HepG2 (cell line): Measurements from ENCODE around the gene CNNM2. TPM values are rescaled to one million over a fixed set of nuclear protein-coding genes. Genes with fewer than 3 reads are reported as not detected.

Experiments used
- FOXA3 ChIP-seq: IDR thresholded peaks from 2 replicates; pipeline ENCODE4 v1.6.1; 2016; ENCODE audit warnings: missing genetic modification reagents, missing compliant biosample characterization
- FOXK1 ChIP-seq: sonication (generic); formaldehyde crosslinking; IDR thresholded peaks from 2 replicates; pipeline ENCODE4 v1.4.0; 2020; ENCODE audit warnings: low read depth, missing genetic modification reagents, borderline replicate concordance
- HES4 ChIP-seq: sonication (generic); formaldehyde crosslinking; IDR thresholded peaks from 2 replicates; pipeline ENCODE4 v1.9.0; 2021; ENCODE audit warnings: mild to moderate bottlenecking, missing genetic modification reagents, borderline replicate concordance
- HHEX ChIP-seq: IDR thresholded peaks from 2 replicates; pipeline ENCODE4 v1.6.1; 2016; ENCODE audit warnings: control low read depth
- KDM6A ChIP-seq: IDR thresholded peaks from 2 replicates; pipeline ENCODE4 v1.6.1; 2016; ENCODE audit warnings: low read depth
- KLF16 ChIP-seq, 2 experiments: sonication (generic) in 1 of 2; formaldehyde crosslinking in 1 of 2; IDR thresholded peaks; 2 replicates each; pipeline versions ENCODE4 v1.6.1 to v1.8.0; 2016 to 2023; ENCODE audit warnings: missing genetic modification reagents in 2 of 2, missing compliant biosample characterization in 1 of 2
- KMT2B ChIP-seq: IDR thresholded peaks from 2 replicates; pipeline ENCODE4 v1.6.1; 2016; ENCODE audit warnings: missing genetic modification reagents, missing compliant biosample characterization
- MED1 ChIP-seq: sonication (generic); formaldehyde crosslinking; IDR thresholded peaks from 2 replicates; pipeline ENCODE4 v1.4.0; 2020; ENCODE audit warnings: missing genetic modification reagents
- NCOR1 ChIP-seq: fragments of 200-600 bp; sonication (generic); IDR thresholded peaks from 2 replicates; pipeline ENCODE4 v1.7.0; 2017; ENCODE audit warnings: antibody characterized with exemption, low read length, borderline replicate concordance
- NFIC ChIP-seq: IDR thresholded peaks from 2 replicates; pipeline ENCODE4 v1.6.1; 2012; ENCODE audit warnings: mild to moderate bottlenecking, low read length, inconsistent platforms
- PAXIP1 ChIP-seq: sonication (generic); formaldehyde crosslinking; conservative IDR thresholded peaks from 2 replicates; pipeline ENCODE4 v1.4.0; 2020; ENCODE audit warnings: mild to moderate bottlenecking, missing genetic modification reagents, moderate library complexity
- PHF20 ChIP-seq: sonication (generic); formaldehyde crosslinking; IDR thresholded peaks from 2 replicates; pipeline ENCODE4 v1.5.0; 2020; ENCODE audit warnings: mild to moderate bottlenecking, missing genetic modification reagents
- PLSCR1 ChIP-seq: sonication (generic); formaldehyde crosslinking; IDR thresholded peaks from 2 replicates; pipeline ENCODE4 v1.5.0; 2020; ENCODE audit warnings: missing genetic modification reagents, mild to moderate bottlenecking, borderline replicate concordance
- POGZ ChIP-seq: sonication (generic); formaldehyde crosslinking; IDR thresholded peaks from 2 replicates; pipeline ENCODE4 v1.4.0; 2020; ENCODE audit warnings: mild to moderate bottlenecking, missing genetic modification reagents
- SALL2 ChIP-seq: sonication (generic); formaldehyde crosslinking; IDR thresholded peaks from 2 replicates; pipeline ENCODE4 v1.8.1; 2023; ENCODE audit warnings: mild to moderate bottlenecking, missing genetic modification reagents, inconsistent platforms
- SETDB1 ChIP-seq: sonication (generic); formaldehyde crosslinking; IDR thresholded peaks from 2 replicates; pipeline ENCODE4 v1.5.1; 2020; ENCODE audit warnings: missing genetic modification reagents, mild to moderate bottlenecking, borderline replicate concordance
- SOX6 ChIP-seq, 2 experiments: fragments of 450-650 bp in 1 of 2; sonication (generic) in 1 of 2; formaldehyde crosslinking in 1 of 2; IDR thresholded peaks; 2 replicates each; pipeline versions ENCODE4 v1.4.0 to v1.6.1; 2017 to 2020; ENCODE audit warnings: antibody characterized with exemption in 1 of 2, mild to moderate bottlenecking in 1 of 2, missing genetic modification reagents in 1 of 2
- TGIF2 ChIP-seq: IDR thresholded peaks from 2 replicates; pipeline ENCODE4 v1.6.1; 2016; ENCODE audit warnings: control low read depth, missing compliant biosample characterization
- THYN1 ChIP-seq: sonication (generic); formaldehyde crosslinking; IDR thresholded peaks from 2 replicates; pipeline ENCODE4 v1.8.1; 2023; ENCODE audit warnings: low read depth, mild to moderate bottlenecking, moderate library complexity, missing genetic modification reagents, borderline replicate concordance
- ZBTB46 ChIP-seq: sonication (generic); formaldehyde crosslinking; IDR thresholded peaks from 2 replicates; pipeline ENCODE4 v1.4.0; 2020; ENCODE audit warnings: mild to moderate bottlenecking, missing genetic modification reagents, borderline replicate concordance
- ZMYM4 ChIP-seq: sonication (generic); formaldehyde crosslinking; IDR thresholded peaks from 2 replicates; pipeline ENCODE4 v1.8.1; 2023; ENCODE audit warnings: mild to moderate bottlenecking, missing genetic modification reagents
- ZNF3 ChIP-seq: IDR thresholded peaks from 2 replicates; pipeline ENCODE4 v1.7.0; 2017; ENCODE audit warnings: inconsistent platforms
- ZNF792 ChIP-seq: IDR thresholded peaks from 2 replicates; pipeline ENCODE4 v1.6.1; 2016
- polyA plus RNA-seq, 8 experiments: library from polyadenylated mRNA; depleted of rRNA in 3 of 8; stranded (reverse) in 7 of 8; unstranded in 1 of 8; fragments of >200 nt; fragmentation: Illumina TruSeq in 4 of 8; extraction: Trizol in 4 of 8; gene quantifications; 2 replicates each; pipeline versions ENCODE4 v1.2.1 to v1.2.3, GENCODE V29; 2011 to 2016; ENCODE audit warnings: low read depth in 4 of 8, missing spikeins in 1 of 8, mixed read lengths in 1 of 8; ENCODE audit not compliant: insufficient read depth in 1 of 8
- total RNA-seq, 5 experiments: library from RNA; depleted of rRNA; stranded (reverse); fragments of >200 nt; fragmentation: Illumina TruSeq; extraction: Trizol; gene quantifications; 2 replicates each; pipeline ENCODE4 v1.2.3, GENCODE V29; 2016; ENCODE audit warnings: low read depth in 1 of 5

CNNM2 gene
- total and polyA plus RNA-seq, 2 of the 13 experiments (the other 11 are each of a cell fraction or from before 2014, with no cell fraction given): 7.1 to 9.0 TPM

GRCh38 chr10:102988404-102989314 lies 70.6 kb downstream of the CNNM2 start (continued):
- TF ChIP-seq ZNF3 (CRISPR knock-in tag): 0 out of 2 replicates have a peak, but pooled peaks have one; percentile 37
- peak; percentile 45; the same call in 1 of the 2 replicates for TF ChIP-seq KMT2B (CRISPR knock-in tag)
- TF ChIP-seq FOXA3 (CRISPR knock-in tag): peak; percentile 91
- TF ChIP-seq KDM6A (CRISPR knock-in tag): peak; percentile 71; the same call in 1 of the 2 replicates
- TF ChIP-seq PHF20: no peak
- peak; percentile 78; the same call in 1 of the 2 replicates for TF ChIP-seq NCOR1
- TF ChIP-seq MED1: peak; percentile 73
- TF ChIP-seq POGZ (CRISPR knock-in tag): peak; percentile 43; the same call in 1 of the 2 replicates
- 0 out of 2 replicates have a peak, but pooled peaks have one; percentile 31 for TF ChIP-seq ZNF792 (CRISPR knock-in tag)
- no peak for TF ChIP-seq ZBTB46 (CRISPR knock-in tag)
- no peak for TF ChIP-seq PLSCR1 (CRISPR knock-in tag)
- peak in 1 of 2 experiments; percentile 21; a peak in 1 of 4 replicates for TF ChIP-seq KLF16 (CRISPR knock-in tag; IDR thresholded peaks at IDR 0.05)
- TF ChIP-seq FOXK1 (CRISPR knock-in tag): peak; percentile 77; the same call in 1 of the 2 replicates
- no peak for TF ChIP-seq SOX6 (IDR thresholded peaks at IDR 0.05)
- TF ChIP-seq SOX6 (CRISPR knock-in tag; IDR thresholded peaks at IDR 0.05): peak; percentile 86
- TF ChIP-seq SALL2: no peak
- no peak for TF ChIP-seq TGIF2
- TF ChIP-seq HHEX (CRISPR knock-in tag): no peak
- TF ChIP-seq PAXIP1 (CRISPR knock-in tag): peak; percentile 94
- TF ChIP-seq HES4 (CRISPR knock-in tag): no peak
- peak; percentile 29; the same call in 1 of the 2 replicates for TF ChIP-seq ZMYM4 (CRISPR knock-in tag)
- TF ChIP-seq NFIC: peak; percentile 86
- no peak for TF ChIP-seq THYN1 (CRISPR knock-in tag)
- no peak for TF ChIP-seq SETDB1 (CRISPR knock-in tag)
